HK-2 (cell line): ENCODE data around the gene COPS8.

Source experiments
- DNase-seq: peaks from one replicate; pipeline ENCODE4 v3.0.0-alpha.2; 2018; ENCODE audit not compliant: unreplicated experiment

COPS8 gene

DNA sequence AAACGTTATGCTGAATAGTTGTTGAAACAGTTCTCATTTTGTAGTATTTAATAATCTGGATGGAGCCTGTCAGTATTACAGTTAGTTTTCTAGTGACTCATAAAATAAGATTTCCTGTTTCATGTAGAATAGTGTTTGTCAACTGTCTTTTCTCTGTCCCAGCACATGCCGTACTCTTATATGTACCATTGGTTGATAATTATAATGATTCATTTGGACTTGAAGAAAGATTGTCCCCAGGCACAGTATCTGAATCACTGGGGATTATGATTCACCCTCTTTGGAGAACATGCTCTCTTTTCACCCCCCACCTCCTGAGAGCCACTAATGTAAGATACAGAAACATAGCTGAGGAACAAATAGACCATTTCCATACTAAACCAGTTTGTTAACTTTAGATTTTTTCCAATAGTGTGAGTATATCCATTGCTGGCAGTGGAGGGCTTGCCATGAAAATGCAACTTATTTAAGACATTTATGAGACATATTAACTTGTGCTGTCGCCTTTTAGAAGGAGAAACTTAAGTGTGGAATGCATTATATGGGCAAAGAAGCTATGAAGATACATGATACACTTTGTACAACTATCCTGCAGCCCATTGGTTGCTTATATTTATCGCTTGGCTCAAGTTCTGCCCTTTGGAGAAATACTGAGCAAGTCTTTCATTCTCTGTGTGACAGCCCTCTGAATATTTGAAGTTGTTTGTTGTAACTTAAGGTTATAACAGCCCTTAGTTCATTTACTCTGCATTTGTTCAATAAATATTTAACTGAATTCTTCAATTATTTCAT, 12.4 kb downstream of the COPS8 start:
- DNase-seq = peak; percentile 9

DNA sequence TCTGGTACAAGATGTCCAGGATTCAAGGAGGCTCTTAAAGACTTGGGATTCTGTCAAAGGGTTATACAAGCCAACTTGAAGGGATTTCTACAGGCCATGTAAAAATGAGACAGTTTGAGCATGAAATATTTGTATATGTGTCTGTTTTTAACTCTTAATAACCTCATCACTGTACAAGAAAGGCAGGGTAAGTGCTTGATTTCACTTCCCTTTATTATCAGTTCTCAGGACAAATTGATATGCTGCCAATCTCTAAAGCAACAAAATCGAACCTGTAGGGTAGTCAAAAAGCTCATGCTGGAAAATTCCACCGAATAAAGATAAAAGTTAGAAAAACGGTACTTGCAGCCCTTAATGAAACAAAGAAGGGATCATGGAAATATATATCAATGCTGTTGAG, 14.1 kb downstream of the COPS8 start:
- no peak for DNase-seq

GRCh38 chr2:237101118-237101979, 15.7 kb downstream of the COPS8 start:
- DNase-seq = no peak

DNA sequence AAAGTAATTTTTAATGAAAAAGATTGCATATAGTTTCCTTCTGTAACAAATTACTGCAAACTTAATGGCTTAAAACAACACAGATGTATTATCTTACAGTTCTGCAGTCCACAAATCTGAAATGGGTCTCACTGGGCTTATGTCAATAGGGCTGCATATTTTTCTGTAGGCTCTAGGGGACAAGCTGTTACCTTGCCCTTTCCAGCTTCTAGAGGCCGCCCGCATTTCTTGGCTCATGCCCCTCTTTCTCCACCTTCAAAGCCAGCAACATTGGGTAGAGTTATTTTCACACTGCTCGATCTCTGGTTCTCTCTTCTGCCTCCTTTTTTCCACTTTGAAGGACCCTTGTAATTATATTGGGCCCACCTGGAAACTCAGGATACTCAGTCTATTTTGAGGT, 16.7 kb downstream of the COPS8 start:
- DNase-seq = no peak

DNA sequence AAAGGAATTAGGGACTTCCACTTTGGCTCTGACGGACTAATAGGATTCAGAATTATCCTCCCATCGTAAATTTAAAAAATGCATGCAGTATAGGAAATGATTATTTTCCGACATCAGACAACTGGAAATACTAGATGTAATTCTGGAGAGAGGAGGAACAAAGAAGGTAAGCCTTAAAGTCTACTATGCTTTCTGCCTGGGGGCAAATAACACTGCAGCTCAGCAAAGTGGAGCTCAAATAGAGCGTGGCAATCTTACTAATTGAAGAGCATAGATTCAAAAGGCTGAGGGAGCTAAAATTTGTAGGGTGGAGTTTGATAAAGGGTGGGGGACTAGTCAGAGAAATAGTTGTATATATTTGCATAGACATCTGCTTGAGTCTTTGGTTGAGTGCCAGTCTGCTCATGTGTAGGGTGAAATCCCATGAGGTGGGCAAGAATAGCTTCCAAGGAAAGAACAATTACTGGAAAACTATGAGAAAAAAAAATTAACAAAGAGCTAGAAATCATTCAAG, 23.8 kb downstream of the COPS8 start:
- no peak for DNase-seq

DNA sequence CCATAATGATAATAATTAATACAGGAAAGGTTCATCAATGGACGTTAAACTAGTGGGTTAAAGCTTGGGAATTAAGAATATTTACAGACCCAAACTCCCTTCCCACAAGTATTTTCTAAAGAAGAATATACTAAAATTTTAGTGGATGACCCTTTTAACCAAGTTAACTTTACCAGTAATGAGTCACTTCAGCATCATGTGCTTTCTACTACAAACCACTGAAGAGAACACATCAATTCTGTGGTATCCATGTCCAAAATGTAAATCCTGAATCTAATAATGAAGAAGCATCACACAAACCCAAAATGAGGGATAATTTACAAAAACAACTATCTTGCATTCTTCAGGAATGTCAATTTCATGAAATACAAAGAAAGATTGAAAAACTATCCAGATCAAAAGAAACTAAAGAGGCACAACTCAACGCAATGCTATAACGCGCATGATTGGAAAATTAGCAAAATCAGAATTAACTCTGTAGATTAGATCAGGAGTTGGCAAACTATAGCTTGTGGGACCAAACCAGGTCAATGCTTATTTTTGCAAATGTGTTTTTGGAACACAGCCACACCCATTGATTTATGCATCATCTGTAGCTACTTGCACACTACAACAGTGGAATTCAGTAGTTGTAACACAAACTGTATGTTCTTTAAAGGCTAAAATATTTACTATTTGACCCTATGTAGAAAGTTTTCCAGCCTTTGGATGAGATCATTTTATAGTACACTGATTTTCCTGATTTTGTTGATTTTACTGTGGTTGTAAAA, 27.5 kb downstream of the COPS8 start:
- no peak for DNase-seq

DNA sequence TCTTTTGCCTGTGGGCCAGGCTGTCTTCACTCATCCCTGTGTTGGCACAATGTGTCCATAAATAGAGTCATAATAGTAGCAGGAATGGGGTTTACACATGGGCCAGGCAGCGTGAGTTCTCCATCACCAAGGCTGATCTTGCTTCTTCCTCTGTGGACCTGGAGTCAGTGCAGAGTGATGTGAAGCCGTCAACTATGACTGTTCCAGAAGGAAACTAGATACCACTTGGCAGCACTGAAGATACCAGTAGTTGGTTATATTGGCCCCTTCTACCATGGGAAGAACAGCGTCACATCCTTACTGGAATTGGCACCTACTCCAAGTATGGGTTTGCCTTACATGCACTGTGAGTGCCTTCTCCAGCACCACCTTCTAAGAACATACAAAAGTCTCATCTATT, 30.2 kb downstream of the COPS8 start:
- DNase-seq = no peak

GRCh38 chr2:237116431-237116830, 30.7 kb downstream of the COPS8 start:
- DNase-seq = no peak

GRCh38 chr2:237118025-237118424, 32.3 kb downstream of the COPS8 start:
- no peak for DNase-seq

DNA sequence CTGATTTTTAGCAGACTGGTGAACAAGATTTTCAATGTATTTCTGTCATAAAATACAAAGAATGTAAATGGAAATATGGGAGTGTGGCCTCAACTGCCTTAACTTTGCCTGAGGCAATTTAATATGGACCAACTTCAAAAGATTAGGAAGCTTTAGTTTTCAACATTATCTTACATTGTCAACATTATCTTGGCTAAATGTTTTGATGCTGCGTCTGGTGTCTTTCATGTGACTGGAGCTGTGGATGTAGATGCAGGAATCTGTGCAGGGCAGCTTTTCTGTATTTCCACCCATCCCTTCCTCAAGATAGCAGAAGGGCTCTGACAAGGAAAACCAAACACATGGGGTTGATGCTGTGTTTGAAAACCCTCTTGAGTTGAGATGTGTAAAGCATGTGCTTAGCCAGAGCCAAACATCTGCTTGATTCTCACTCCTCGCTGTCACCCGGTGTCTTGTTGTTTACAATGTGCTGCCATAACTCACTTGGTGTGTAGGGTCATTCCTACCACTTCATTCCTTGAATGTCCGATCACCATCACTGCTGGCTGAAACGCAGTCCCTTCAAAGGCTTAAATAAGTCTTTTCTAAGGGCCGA, 33.0 kb downstream of the COPS8 start:
- no peak for DNase-seq

DNA sequence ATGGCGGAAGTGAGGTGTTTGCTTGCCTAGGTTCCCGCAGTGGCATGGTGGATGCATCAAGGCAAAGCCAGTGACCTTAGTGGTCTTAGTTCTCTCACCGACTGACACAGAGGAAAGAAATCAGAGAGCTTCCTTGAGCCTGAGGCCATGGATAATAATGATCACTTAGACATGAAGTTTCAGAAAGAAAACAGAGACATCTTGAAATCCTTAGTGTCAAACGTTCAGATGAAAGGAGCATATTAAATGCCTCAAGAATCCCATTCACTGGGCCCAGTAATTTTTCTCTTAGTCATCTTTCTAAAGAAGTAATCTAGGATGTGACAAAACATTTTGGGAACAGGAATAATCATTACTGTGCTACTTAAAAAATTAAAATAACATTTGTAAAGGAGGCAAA, 35.2 kb downstream of the COPS8 start:
- no peak for DNase-seq

DNA sequence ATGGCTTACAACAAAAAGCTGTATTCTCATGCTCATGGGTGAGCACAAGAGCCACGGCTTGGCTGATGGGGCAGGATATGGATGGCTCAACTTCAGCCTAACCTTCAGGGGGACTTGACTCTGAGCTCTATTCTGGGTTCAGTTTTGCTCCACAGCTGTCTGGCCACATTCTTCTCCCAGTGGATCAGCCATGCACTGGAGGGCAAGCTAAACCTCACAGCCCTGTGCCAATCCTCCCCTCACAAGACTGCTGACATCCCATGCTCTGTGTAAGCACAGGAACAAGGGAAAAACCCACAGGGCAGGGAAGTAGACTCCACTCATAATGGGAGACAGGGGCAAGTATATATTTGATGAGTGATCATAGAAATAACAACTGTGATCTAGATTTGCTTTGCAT, 35.6 kb downstream of the COPS8 start:
- no peak for DNase-seq

DNA sequence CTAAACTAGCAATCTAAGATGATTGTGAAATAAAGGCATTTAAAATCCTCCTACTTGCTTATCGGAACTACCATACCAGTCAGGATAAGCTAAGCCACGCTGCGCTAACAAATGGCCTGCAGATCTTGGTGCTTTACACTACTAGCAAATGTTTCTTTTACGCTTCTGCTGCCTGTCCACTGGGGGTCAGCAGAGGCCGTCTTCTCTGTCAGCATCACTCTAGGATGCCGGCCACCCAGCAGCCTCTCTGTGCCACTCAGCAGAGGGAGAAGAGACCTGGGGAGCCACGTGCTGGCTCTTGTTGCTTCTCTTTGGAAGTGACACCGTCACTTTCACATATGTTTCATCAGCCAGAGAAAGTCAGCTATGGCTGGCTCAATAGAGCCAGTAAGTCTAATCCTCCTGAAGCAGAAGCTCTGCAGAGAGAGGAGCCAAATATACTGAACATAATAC, 36.6 kb downstream of the COPS8 start:
- DNase-seq = peak; percentile 53

- DNase-seq = no peak
Measured at GRCh38 chr2:237124820-237125219, 39.1 kb downstream of the COPS8 start.

- DNase-seq = no peak
Measured at GRCh38 chr2:237125967-237126366, 40.3 kb downstream of the COPS8 start.

GRCh38 chr2:237126519-237127174, 41.0 kb downstream of the COPS8 start:
- no peak for DNase-seq

DNA sequence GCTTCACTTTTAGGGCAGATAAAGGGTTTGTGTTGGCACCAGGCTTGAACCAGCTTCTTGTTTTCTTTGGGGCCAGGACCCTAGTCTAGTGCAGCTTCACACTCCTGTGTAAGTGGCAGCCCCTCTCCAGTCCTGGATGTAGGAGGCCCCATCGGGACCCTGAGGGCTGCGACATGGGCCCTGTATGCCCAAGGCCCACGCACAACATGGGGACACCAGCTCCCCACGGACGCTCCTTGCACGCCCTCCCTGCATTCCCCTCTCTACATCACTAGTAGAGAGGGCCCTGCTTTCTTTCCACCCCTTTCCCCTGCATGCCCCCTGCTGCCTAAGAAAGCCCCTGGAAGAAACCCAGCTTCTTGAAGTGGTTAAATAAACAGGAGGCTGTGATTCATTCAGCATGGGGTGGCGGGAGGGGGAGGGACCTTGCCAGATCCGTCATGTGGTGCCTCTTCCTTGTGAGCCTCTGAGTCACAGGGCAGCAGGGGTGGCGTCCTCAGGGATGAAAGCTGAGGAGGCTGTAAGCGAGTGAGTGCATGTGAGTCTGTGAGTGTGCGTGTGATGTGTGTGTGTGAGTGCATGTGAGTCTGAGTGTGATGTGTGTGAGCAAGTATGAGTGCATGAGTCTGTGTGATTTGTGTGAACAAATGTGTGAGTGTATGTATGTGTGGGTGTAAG, 42.5 kb downstream of the COPS8 start:
- DNase-seq = peak; percentile 89

- no peak for DNase-seq
Measured at GRCh38 chr2:237128845-237129592, 43.3 kb downstream of the COPS8 start.

DNA sequence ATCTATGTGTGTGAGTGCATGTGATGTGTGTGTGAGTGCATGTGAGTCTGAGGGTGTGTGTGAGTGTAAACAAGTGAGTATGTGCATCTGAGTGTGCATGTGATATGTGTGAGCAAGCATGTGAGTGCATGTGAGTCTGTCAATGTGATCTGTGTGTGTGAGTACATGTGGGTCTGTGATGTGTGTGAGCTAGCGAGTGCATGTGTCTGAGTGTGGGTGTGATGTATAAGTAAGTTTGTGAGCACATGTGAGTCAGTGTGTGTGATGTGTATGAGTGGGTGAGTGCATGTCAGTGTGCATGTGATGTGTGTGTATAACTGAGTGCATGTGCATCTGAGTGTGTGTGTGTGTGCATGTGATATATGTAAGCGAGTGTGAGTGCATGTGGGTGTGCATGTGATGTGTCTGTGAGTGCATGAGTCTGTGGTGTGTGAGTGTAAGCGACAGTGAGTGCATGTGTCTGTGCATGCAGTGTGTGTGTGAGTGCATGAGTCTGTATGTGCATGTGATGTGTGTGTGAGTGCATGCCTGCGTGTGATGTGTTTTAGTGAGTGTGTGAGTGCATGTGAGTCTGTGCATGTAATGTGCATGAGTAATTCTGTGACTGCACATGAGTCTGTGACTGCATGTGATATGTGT, 44.1 kb downstream of the COPS8 start:
- DNase-seq = no peak
